ENCODE data around the gene MMP17.

DNA sequence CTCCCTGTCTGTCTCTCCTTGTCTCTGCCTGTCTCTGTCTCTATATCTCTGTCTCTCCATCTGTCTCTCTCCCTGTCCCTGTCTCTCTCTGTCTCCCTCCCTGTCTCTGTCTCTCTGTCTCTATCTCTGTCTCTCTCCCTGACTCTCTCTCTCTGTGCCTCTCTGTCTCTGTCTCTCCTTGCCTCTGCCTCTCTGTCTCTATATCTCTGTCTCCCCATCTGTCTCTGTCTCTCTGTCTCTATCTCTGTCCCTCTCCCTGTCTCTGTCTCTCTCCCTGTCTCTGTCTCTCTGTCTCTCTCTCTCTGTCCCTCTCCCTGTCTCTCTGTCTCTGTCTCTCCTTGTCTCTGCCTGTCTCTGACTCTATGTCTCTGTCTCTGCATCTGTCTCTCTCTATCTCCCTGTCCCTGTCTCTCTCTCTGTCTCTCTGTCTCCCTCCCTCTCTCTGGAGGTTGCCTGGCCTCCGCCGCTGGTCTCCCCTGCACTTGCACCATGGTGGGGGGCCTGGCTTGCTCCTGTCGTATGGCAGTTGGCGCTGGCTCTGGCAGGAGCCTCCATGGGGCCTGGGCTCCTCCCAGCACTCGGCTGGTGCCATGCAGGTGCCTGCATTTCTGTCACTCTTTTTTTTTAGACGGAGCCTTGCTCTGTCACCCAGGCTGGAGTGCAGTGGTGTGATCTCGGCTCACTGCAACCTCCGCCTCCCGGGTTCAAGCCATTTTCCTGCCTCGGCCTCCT, 28.3 kb downstream of the MMP17 start:
- TF ChIP-seq, protein P1, sequence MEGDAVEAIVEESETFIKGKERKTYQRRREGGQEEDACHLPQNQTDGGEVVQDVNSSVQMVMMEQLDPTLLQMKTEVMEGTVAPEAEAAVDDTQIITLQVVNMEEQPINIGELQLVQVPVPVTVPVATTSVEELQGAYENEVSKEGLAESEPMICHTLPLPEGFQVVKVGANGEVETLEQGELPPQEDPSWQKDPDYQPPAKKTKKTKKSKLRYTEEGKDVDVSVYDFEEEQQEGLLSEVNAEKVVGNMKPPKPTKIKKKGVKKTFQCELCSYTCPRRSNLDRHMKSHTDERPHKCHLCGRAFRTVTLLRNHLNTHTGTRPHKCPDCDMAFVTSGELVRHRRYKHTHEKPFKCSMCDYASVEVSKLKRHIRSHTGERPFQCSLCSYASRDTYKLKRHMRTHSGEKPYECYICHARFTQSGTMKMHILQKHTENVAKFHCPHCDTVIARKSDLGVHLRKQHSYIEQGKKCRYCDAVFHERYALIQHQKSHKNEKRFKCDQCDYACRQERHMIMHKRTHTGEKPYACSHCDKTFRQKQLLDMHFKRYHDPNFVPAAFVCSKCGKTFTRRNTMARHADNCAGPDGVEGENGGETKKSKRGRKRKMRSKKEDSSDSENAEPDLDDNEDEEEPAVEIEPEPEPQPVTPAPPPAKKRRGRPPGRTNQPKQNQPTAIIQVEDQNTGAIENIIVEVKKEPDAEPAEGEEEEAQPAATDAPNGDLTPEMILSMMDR (conservative IDR thresholded peaks at IDR 0.05; ENCODE audit: low read depth, low read length) = no peak
- TF ChIP-seq EZH2 (IDR thresholded peaks at IDR 0.05; ENCODE audit: low read length, unreplicated experiment) = no peak
- TF ChIP-seq EZH2phosphoT487 (IDR thresholded peaks at IDR 0.05; ENCODE audit: borderline replicate concordance, low read length) = no peak
